NCI-H2029 treated with DMSO at 0.1 percent for 48 hours (cell line): Measurements from ENCODE around the gene GTF2F2.
"Not testable (repeated sequence)": the region's sequence is repeated elsewhere in the genome, so short reads cannot be mapped to it uniquely, and the experiment has no call there.

Experiments
- DNase-seq: peaks from one replicate; lab custom pipeline; 2025; lab: John Stamatoyannopoulos, UW

The GTF2F2 gene

DNA sequence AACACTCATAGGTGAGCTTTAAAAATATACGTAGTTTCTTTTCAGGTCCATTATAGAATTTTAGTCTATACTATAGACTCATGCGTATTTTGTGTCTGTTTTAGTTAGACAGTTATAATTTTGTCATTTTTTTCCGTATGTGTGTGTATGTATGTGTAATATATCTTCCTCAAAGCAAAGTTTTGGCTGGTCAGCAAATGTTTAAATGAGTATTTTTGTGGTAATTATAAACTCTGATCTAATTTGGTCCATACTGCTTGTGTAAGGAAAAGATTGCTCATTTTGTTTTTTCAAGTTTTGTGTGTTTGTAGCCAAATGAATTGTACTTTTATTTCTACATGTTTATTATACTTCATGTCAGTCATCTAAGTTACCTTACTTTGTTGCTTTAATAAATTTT, 60.0 kb downstream of the GTF2F2 start:
- no peak for DNase-seq

- no peak for DNase-seq
These were observed 60.6 kb downstream of the GTF2F2 start for GRCh38 chr13:45180713-45181601.

DNA sequence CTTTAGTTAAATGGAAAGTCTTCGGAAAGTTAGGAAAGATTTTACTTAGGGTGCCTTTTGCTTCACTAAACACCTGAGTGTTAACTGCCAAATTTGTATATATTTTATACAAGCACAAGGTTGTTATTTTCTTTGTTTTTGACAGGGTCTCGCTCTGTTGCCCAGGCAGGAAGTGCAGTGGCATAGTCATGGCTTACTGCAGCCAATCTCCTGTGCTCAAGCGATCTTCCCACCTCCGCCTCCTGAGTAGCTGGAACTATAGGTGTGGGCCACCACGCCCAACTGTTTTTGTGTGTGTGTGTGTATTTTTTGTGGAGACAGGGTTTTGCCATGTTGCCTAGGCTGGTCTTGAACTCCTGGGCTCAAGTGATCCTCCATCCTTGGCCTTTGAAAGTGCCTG, 64.4 kb downstream of the GTF2F2 start:
- DNase-seq: no peak

GRCh38 chr13:45185286-45185685, 65.0 kb downstream of the GTF2F2 start:
- no peak for DNase-seq

DNA sequence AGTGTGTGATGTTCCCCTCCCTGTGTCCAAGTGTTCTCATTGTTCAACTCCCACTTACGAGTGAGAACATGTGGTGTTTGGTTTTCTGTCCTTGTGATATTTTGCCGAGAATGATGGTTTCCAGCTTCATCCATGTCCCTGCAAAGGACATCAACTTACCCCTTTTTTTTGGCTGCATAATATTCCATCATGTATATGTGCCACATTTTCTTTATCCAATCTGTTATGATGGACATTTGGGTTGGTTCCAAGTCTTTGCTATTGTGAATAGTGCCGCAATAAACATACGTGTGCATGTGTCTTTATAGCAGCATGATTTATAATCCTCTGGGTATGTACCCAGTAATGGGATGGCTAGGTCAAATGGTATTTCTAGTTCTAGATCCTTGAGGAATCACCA, 68.8 kb downstream of the GTF2F2 start:
- not testable (repeated sequence) for DNase-seq

- not testable (repeated sequence) for DNase-seq
These were observed 69.2 kb downstream of the GTF2F2 start for GRCh38 chr13:45189511-45189910.

DNA sequence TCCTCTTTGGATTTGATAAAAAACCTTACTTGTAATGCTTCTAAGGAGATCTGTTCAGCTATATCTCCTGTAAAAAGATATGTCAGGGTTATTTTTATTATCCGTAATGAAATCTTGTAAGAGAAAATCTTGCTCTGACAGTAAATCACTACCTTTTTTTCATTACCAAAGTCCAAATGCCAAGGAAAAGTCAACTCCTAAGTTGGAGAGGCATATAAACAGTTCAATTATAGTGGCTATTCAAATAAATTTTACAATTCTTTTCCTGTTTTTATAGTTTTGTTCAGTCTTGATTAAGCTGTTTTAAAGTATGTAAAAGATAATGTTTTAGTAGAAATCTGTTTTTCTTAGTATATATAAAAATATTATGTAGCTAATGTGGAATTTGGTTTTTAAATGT, 71.6 kb downstream of the GTF2F2 start:
- DNase-seq: no peak

DNA sequence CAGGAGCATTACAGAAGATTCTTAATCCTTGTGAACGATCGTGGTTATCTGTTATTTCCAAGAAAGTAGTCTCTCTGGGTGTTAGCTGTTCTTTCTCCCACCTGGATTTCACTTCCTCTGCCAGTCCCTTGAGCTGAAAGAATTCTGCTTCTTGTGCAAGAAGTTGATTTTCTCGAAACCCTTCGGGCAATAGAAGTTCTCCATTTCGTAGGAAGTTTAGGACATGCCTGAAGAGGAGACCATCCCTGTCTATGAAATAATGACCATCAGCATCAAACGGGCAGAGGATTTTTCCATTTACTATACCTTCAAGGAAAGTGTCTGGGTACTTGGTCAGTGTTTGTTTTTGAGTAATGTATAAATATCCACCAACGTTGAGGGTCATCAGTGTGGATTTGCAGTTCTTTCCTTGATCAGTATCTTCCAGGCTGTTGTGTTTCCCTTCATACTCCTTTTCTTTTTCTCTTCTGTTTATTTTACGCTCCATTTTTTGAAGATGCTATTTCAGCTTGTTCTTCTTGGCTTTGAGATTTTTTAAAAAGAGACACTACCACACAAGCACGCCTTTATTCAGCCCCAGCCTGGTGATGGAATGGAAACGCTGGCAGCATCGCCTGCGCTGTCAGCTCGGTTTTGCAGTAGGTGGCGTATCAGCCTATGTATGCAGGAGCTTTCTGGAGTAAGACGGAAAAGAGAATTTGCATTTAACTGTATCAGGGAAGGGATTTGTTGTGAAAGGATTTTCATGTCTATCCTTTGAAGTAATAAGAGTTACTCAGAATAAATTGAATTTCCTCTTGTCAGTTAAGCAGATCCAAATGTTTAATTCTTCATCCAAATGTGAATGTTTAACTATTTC, 74.0 kb downstream of the GTF2F2 start:
- DNase-seq: no peak

DNA sequence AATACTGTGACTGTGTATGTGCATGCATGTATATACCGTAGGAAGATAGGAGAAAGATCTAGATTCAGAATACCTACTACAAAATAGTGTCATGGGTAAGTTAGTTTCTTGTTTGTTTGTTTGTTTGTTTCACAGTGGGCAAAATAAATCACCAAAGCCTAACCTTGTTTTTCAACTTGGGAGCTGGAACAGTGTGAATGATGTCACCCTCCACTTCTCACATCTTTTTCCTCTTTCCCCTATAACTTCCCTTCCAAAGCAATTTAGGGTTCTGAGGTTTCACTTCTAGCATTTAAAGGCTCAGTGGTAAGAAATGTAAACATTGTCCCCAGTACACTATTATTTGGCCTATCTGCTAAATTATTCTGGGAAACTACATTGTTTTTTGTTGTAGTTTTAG, 75.1 kb downstream of the GTF2F2 start:
- DNase-seq: no peak

DNA sequence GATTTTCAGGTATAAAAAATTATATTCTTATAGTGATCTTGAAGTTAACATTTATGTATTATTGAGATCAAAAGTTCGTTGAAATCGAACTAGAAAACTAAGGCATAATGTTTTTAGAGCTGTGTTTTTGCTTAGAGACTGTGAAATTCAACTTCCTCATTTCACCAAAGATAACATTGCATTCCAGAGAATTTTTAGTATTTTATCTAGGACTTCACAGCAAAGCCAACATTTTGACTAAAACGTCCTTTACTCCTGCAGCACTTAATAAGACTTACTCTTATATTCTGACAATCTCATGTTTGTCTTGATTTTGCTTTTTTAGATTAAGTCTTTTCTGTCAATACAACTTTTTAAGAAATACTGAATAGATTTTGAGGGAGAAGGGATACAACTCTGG, 75.8 kb downstream of the GTF2F2 start:
- no peak for DNase-seq

DNA sequence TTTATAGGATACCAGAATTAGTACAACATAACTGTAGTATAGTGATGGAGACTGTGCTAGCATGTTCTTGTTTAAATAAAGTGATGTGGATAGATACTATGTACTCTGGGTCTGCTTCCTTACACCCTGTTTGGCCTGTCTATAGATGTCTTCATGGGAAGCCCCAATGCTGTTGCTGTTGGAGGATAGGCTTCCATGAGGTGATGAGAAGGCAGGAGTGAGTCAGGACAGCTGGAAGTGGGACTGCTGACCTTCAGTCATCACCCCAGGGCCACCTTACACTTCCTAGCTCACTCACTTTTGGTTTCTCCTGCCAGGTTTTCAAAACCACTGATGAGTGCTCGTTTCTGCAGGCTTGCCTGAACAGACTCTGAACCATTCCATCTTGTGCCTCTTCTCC, 76.3 kb downstream of the GTF2F2 start:
- DNase-seq: no peak

DNA sequence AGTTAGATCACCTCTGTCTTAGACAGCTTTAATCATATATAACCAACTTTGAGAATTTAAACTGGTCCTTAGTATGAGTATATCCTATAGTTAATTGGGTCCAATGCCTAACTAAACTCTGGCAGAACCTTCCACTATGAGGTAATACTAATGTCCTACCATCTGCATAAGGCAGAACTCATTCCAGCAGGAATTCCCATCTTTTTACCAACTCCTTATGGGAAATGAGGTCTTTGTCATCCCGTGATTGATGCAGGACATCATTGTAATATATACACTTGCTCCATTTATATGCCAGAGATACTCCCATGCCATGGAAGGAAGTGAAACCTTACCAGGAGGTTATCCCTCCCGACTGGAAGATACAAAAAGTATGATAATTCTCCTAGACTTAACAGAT, 77.7 kb downstream of the GTF2F2 start:
- DNase-seq: no peak

- DNase-seq: no peak
These were observed 78.6 kb downstream of the GTF2F2 start for GRCh38 chr13:45198924-45199323.

GRCh38 chr13:45199711-45200110, 79.4 kb downstream of the GTF2F2 start:
- no peak for DNase-seq

DNA sequence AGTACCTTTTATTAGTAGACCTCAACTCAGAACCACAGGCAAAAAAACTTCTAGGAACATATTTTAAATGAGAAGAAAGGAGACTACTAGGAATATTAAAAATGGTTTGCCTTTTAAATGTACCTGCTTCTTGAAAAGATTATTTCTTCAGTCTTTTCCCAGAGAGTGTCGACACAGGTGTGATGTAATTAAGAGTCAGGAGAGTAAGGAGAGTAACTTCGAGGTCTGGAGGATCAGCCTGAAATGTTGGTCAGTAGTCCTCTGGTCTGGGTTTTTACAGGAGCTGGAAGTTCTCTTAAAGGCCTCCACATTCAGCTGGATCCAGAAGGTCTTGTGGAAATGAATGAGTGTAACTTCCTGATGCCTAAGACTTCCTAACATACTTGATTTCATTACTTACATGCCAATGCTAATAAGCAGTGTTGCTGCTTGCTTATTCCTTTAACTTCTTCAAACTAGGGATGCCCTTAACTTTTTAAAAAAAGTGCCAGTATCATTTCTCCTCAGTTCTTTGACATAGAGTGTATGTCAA, 80.5 kb downstream of the GTF2F2 start, which contains the start of gene KCTD4:
KCTD4 (minus strand) TSS at position 345 of the 532 bp plus-strand sequence. CDS start 6,478 bp downstream, outside the sequence.
- no peak for DNase-seq

DNA sequence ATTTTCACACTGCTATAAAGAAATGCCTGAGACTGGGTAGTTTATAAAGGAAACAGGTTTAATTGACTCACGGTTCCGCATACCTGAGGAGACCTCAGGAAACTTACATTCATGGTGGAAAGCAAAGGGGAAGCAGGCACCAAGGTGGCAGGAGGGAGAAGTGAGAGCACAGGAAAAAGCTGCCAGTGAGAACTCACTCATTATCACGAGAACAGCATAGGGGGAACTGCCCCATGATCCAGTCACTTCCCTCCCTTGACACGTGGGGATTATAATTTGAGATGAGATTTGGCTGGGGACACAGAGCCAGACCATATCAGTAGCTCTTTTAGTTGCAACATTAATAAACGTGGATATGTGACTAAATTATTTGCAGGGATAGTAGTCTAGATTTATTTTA, 84.8 kb downstream of the GTF2F2 start:
- DNase-seq: no peak

GRCh38 chr13:45206340-45206739, 86.0 kb downstream of the GTF2F2 start:
- DNase-seq: no peak

DNA sequence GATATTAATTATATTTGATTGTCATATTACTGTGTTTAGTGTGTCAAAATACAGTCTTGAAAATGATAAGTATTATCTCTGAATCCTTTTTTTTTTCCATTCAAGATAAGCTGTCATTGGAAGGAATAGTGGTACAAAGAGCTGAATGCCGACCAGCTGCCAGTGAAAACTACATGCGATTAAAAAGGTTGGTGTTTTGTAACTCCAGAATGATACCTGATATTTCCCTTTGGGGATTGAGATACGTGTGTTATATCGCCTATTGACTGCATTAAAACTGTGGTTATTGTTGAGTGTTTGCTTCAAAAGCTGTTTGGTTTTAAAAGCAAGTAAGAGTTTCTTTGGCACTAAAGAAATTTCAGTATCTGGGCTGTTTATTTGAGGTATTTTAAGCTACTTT, 87.0 kb downstream of the GTF2F2 start:
- DNase-seq: no peak

GRCh38 chr13:45208132-45208531, 87.8 kb downstream of the GTF2F2 start:
- no peak for DNase-seq

GRCh38 chr13:45209229-45209628, 88.9 kb downstream of the GTF2F2 start:
- DNase-seq: no peak

DNA sequence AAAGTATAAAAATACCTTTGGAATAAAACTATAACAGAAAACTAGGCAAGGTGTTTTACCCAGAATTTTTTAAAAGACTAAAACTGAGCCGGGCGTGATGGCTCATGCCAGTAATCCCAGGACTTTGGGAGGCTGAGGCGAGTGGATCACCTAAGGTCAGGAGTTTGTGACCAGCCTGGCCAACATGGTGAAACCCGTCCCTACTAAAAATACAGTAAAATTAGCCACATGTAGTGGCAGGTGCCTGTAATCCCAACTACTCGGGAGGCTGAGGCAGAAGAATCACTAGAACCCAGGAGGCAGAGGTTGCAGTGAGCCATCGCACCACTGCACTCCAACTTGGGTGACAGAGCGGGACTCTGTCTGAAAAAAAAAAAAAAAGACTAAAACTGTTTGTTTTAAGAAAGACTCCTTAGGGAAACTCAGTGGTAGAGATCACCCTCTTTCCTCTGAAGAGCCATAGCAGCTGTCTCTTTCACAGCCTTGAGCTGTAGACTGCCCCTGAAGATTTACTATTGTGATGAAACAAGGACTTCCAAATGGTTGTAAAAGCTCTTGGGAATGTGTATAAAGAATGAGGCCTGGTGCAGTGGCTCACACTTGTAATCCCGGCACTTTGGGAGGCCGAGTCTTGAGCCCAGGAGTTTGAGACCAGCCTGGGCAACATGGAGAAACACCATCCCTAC, 95.2 kb downstream of the GTF2F2 start:
- DNase-seq: no peak

DNA sequence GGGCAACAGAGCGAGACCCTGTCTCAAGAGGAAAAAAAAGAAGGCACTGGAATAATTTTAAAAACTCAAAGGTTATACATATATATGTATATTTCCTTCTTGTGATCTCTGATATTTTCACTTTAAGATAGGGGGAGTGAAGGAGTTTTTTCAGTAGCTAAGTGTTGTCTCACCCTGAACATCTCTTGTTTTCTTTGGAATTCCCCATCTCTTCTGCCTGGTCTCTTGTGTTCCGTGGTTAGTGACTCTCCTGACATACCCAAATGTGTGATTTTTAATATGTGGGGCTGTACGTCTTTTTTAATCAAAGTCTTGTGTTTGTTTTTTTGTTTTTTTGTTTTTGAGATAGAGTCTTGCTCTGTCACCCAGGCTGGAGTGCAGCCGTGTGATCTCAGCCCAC, 95.9 kb downstream of the GTF2F2 start:
- DNase-seq: no peak
